GM21367 (cell line): ENCODE measurements around the gene TTPAL.

Source experiments
- ATAC-seq: cut with Tn5 transposase; IDR thresholded peaks from one replicate; pipeline ENCODE4 v1.9.1; 2021; ENCODE audit not compliant: unreplicated experiment

Gene TTPAL

GRCh38 chr20:44495802-44496481, 20.3 kb downstream of the TTPAL start:
- no peak for ATAC-seq

- no peak for ATAC-seq
Observed at GRCh38 chr20:44496976-44497375, 21.3 kb downstream of the TTPAL start.

- ATAC-seq: no peak
Observed at GRCh38 chr20:44497761-44498160, 22.1 kb downstream of the TTPAL start.

- no peak for ATAC-seq
Observed at GRCh38 chr20:44500221-44500620, 24.5 kb downstream of the TTPAL start.

GRCh38 chr20:44501448-44501847, 25.8 kb downstream of the TTPAL start:
- no peak for ATAC-seq

GRCh38 chr20:44502968-44503367, 27.3 kb downstream of the TTPAL start:
- ATAC-seq: no peak

- no peak for ATAC-seq
Observed at GRCh38 chr20:44504402-44505307, 29.0 kb downstream of the TTPAL start.

GRCh38 chr20:44509762-44510161, 34.1 kb downstream of the TTPAL start:
- no peak for ATAC-seq

GRCh38 chr20:44513871-44514270, 38.2 kb downstream of the TTPAL start:
- ATAC-seq: no peak

GRCh38 chr20:44516491-44516890, 40.8 kb downstream of the TTPAL start:
- no peak for ATAC-seq

- no peak for ATAC-seq
Observed at GRCh38 chr20:44517454-44517853, 41.8 kb downstream of the TTPAL start.

- ATAC-seq: no peak
Observed at GRCh38 chr20:44518248-44518647, 42.6 kb downstream of the TTPAL start.

GRCh38 chr20:44520881-44521280, 45.2 kb downstream of the TTPAL start:
- no peak for ATAC-seq

- ATAC-seq: peak; percentile 91
Observed at GRCh38 chr20:44521484-44522481, 46.1 kb downstream of the TTPAL start, which contains the start of gene SERINC3. Gene SERINC3 (minus strand): TSS chr20:44522070. CDS start chr20:44521951, 119 bp downstream.

- ATAC-seq: no peak
Observed at GRCh38 chr20:44522841-44523240, 47.2 kb downstream of the TTPAL start.

GRCh38 chr20:44523746-44524145, 48.1 kb downstream of the TTPAL start:
- ATAC-seq: no peak

- ATAC-seq: no peak
Observed at GRCh38 chr20:44526129-44526528, 50.5 kb downstream of the TTPAL start.

- no peak for ATAC-seq
Observed at GRCh38 chr20:44527716-44528199, 52.1 kb downstream of the TTPAL start.

GRCh38 chr20:44528309-44528708, 52.6 kb downstream of the TTPAL start:
- ATAC-seq: no peak

- ATAC-seq: no peak
Observed at GRCh38 chr20:44532259-44532980, 56.7 kb downstream of the TTPAL start.
